ENCODE measurements around the gene PCDHA4.

Gene PCDHA4

DNA sequence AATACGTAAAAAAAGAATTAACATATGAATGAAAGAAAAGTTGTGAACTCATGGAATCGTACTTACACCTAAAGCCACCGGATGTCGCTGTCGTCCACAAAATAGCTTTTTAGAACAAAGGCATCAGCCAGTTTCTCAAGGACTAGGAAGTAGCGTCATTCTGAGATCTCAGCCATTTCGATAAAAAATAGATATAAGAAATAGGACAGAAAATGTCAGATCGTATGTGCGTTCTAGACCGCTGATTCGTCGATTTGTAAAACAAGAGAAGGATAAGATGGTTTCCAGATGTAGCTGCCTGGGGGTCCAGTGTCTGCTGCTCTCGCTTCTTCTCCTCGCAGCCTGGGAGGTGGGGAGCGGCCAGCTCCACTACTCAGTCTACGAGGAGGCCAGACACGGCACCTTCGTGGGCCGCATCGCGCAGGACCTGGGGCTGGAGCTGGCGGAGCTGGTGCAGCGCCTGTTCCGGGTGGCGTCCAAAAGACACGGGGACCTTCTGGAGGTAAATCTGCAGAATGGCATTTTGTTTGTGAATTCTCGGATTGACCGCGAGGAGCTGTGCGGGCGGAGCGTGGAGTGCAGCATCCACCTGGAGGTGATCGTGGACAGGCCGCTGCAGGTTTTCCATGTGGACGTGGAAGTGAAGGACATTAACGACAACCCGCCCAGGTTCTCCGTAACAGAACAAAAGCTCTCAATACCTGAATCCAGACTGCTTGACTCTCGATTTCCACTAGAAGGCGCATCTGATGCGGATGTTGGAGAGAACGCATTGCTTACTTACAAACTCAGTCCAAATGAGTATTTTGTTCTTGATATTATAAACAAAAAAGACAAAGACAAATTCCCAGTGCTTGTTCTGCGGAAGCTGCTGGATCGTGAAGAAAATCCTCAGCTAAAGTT, 49.2 kb downstream of the PCDHA4 start, which contains the start of gene PCDHA10:
TSS of gene PCDHA10 (plus strand) at position 126 of the 903 bp plus-strand sequence. CDS start at position 278, 152 bp downstream.
- DNase-seq (ENCODE audit: low spot score): peak; percentile 60

DNA sequence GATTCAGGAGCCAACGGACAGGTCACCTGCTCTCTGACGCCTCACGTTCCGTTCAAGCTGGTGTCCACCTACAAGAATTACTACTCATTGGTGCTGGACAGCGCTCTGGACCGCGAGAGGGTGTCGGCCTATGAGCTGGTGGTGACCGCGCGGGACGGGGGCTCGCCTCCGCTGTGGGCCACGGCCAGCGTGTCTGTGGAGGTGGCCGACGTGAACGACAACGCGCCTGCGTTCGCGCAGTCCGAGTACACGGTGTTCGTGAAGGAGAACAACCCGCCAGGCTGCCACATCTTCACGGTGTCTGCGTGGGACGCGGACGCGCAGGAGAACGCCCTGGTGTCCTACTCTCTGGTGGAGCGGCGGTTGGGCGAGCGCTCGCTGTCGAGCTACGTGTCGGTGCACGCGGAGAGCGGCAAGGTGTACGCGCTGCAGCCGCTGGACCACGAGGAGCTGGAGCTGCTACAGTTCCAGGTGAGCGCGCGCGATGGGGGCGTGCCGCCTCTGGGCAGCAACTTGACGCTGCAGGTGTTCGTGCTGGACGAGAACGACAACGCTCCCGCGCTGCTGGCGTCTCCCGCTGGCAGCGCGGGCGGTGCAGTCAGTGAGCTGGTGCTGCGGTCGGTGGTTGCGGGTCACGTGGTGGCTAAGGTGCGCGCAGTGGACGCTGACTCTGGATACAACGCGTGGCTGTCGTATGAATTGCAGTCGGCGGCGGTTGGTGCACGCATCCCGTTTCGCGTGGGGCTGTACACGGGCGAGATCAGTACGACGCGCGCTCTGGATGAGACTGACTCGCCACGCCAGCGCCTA, 50.5 kb downstream of the PCDHA4 start:
- no peak for DNase-seq (ENCODE audit: low spot score)

DNA sequence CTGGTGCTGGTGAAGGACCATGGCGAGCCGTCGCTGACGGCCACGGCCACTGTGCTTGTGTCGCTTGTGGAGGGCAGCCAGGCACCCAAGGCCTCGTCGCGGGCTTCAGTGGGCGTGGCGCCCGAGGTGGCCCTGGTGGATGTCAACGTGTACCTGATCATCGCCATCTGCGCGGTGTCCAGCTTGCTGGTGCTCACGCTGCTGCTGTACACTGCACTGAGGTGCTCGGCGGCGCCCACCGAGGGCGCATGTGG, 51.0 kb downstream of the PCDHA4 start:
- DNase-seq (ENCODE audit: low spot score): no peak

DNA sequence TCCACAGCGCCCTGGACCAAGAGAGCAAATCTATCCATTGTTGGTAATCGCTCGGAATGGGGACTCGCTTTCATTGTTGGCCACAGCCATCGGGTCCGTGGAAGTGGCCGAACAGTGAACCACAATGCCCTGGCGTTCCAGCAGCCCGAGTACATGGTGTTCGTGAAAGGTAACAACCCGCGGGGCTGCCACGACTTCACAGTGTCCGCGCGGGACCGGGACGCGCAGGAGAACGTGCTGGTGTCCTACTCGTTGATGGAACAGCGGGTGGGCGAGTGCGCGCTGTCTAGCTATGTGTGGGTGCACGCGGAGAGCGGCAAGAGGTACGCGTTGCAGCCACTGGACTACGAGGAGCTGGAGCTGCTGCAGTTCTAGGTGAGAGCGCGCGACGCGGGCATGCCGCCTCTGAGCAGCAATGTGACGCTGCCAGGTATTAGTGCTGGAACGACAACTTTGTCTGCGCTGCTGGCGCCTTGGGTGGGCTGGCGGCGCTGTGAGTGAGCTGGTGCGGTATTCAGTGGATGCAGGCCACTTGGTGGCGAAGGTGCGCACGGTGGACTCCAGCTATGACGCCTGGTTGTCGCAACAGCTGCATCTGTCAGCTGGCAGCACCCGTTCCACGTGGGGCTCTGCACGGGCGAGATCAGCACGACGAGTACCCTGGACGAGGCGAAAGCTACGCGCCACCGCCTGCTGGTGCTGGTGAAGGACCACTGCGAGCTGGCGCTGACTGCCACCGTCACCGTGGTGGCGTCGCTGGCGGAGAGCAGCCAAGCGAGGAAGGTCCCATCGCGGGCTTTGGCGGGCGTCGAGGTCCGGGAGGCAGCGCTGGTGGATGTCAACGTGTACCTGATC, 55.8 kb downstream of the PCDHA4 start:
- DNase-seq (ENCODE audit: low spot score): no peak

Measured in RKO (cell line).